ENCODE results near the gene EVA1A.

DNA sequence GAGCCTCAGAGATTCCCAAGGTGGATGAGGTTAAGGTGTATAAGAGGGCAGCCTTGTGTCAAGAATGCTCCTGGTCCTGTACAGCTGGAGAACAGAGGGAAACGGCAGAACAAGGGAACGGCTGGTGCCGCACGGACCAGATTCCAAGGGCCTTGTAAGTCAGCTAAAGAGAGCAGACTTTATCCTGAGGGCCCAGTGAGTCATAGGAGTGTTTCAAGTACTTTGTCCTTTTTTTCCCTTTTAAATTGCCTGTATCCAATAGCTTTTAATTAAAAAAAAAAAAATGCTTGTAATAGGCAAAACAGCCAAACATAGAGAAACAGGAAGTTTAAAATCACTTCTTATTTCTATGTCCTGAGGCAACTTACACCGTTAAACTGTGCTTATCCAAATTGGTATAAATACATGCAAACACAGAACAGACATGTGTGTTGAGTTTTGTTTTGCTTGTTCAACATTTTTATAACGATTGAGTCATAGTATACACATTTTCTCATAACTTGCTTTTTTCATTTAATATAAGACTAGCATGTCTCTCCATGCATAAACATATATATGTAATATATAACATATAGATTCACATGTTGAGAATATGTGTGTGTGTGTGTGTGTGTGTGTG lies 42.1 kb upstream of the EVA1A start:
- no peak for TF ChIP-seq POLR2AphosphoS5 (IDR thresholded peaks at IDR 0.05; ENCODE audit: low read depth)
- TF ChIP-seq, protein P1, sequence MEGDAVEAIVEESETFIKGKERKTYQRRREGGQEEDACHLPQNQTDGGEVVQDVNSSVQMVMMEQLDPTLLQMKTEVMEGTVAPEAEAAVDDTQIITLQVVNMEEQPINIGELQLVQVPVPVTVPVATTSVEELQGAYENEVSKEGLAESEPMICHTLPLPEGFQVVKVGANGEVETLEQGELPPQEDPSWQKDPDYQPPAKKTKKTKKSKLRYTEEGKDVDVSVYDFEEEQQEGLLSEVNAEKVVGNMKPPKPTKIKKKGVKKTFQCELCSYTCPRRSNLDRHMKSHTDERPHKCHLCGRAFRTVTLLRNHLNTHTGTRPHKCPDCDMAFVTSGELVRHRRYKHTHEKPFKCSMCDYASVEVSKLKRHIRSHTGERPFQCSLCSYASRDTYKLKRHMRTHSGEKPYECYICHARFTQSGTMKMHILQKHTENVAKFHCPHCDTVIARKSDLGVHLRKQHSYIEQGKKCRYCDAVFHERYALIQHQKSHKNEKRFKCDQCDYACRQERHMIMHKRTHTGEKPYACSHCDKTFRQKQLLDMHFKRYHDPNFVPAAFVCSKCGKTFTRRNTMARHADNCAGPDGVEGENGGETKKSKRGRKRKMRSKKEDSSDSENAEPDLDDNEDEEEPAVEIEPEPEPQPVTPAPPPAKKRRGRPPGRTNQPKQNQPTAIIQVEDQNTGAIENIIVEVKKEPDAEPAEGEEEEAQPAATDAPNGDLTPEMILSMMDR (conservative IDR thresholded peaks at IDR 0.05; ENCODE audit: low read depth in 2 of 2) = no peak
- no peak for TF ChIP-seq EZH2 (IDR thresholded peaks at IDR 0.05; ENCODE audit: low read depth, unreplicated experiment)
- no peak for TF ChIP-seq JUNB (IDR thresholded peaks at IDR 0.05; ENCODE audit: unreplicated experiment)
- TF ChIP-seq, protein P2, sequence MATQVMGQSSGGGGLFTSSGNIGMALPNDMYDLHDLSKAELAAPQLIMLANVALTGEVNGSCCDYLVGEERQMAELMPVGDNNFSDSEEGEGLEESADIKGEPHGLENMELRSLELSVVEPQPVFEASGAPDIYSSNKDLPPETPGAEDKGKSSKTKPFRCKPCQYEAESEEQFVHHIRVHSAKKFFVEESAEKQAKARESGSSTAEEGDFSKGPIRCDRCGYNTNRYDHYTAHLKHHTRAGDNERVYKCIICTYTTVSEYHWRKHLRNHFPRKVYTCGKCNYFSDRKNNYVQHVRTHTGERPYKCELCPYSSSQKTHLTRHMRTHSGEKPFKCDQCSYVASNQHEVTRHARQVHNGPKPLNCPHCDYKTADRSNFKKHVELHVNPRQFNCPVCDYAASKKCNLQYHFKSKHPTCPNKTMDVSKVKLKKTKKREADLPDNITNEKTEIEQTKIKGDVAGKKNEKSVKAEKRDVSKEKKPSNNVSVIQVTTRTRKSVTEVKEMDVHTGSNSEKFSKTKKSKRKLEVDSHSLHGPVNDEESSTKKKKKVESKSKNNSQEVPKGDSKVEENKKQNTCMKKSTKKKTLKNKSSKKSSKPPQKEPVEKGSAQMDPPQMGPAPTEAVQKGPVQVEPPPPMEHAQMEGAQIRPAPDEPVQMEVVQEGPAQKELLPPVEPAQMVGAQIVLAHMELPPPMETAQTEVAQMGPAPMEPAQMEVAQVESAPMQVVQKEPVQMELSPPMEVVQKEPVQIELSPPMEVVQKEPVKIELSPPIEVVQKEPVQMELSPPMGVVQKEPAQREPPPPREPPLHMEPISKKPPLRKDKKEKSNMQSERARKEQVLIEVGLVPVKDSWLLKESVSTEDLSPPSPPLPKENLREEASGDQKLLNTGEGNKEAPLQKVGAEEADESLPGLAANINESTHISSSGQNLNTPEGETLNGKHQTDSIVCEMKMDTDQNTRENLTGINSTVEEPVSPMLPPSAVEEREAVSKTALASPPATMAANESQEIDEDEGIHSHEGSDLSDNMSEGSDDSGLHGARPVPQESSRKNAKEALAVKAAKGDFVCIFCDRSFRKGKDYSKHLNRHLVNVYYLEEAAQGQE (IDR thresholded peaks at IDR 0.05; ENCODE audit: unreplicated experiment) = no peak
